ENCODE measurements around the gene VPS37D. TPM values are rescaled to one million over a fixed set of nuclear protein-coding genes. Genes with fewer than 3 reads are reported as not detected.
"Not testable (repeated sequence)": the region's sequence is repeated elsewhere in the genome, so short reads cannot be mapped to it uniquely, and the experiment has no call there.

The VPS37D gene
- polyA plus RNA-seq, 1 donor, result 2.8 TPM

DNA sequence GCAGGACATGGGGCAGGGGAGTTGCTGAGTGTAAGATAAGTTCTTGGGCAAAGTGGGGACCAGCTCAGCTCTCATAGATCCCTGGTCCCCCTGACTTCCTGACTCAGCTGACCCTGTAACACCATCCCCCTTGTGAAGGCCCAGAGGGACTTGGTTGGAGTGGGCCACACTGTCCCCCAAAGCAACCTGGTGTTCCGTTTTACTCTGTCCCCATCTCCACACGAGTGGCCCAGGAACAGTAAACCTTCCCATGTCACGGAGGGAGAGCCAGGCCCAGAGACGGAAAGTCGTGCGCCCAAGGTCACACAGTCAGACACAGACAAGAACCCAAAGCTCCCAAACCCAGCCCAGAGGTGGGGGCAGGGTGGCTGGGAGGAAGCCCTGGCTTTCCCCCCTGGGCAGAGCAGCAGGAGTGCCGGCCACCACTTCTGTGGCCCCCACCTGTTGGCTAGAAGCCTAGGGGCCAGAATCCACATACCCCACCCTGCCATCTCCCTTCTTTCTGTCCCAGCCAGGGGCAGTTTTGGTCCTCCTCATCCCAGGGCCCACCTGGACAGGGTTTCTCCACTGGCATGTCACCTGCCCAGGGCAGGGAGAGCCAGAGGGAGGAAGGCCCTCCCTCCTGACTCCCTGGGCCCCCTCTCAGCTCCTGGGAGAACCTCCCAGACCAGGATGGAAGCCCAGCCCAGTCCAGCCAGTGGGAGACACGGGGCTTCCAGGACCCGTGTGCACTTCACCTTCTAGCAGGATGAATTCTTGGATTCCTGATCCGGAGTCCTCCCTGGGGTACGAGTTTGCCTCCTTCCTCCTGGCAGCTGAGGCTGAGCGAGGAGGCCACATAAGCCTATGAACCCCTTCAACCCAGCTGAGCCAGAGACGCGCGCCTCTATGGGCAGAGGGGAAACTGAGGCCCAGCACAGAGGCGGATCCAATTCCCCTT, 20.6 kb upstream of the VPS37D start:
- DNase-seq (ENCODE audit: low read depth), result no peak

DNA sequence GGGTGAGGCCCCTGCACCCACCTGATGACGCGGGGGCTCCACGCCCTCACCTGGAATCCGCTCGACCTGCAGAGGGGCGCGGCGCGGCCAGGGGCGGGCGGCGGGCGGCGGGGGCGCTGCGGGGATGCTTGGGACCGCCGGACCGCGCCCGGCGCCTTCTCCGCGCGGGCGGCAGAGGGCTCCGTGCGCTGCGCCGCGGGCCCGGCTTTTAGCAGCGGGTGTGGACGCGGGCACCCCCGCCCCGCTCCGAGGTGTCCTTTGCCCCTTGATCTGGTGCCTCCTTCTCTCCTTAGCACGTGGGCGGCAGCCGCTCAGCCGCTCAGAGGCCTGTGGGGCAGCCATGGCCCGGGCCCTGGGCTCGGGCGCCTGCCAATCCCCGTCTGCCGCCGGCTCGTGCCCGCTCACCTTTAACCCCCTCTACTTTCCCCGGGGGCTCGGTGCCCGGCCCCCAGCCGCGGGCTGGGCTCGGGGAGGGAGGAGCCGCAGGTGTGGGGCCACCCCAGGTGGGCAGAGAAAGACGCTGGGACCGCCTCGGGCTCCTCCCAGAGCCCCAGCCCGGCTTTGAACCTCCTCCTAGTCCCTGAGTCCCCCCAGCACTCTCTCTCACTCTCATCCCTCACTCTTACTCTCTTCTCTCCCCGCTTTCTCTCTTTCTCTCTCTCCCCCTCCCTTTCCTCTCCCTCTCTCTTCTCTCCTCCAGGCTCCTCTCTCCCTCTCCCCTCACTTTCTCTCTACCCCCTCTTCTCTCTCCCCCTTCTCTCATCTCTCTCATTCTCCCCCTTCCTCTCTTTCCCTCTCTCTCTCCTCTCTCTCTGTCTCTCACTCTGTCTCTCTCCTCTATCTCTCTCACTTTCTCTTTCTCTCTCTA, 19.7 kb upstream of the VPS37D start:
- DNase-seq (ENCODE audit: low read depth), result no peak

DNA sequence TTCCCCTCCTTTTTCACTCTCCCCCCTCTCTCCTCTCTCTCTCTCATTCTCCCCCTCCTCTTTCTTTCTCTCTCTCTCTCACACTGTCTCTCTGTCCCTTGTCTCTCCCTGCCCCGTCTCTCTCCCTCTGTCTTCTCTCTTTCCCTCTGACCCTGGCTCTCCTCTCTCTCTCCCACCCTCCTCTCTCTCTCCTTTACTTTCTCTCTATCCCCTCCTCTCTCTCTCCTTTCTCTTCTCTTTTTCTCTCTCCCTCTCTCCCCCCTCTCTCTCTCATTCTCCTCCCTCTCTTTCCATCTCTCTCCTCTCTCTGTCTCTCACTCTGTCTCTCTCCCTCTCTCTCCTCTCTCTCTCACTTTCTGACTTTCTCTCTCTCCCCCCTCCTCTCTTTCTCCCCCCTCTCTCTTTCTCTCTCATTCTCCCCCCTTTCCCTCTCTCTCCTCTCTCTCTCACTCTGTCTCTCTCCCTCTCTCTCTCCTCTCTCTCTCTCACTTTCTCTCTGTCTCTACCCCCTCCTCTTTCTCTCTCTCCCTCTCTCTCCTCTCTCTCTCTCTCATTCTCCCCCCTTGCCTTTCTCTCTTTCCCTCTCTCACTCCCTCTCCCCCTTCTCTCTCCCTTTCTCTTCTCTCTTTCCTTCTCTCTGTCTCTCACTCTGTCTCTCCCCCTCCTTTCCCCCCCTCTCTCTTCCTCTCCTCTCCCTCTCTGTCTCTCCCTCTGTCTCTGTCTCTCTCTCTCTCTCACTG, 18.9 kb upstream of the VPS37D start:
- no peak for DNase-seq (ENCODE audit: low read depth)

DNA sequence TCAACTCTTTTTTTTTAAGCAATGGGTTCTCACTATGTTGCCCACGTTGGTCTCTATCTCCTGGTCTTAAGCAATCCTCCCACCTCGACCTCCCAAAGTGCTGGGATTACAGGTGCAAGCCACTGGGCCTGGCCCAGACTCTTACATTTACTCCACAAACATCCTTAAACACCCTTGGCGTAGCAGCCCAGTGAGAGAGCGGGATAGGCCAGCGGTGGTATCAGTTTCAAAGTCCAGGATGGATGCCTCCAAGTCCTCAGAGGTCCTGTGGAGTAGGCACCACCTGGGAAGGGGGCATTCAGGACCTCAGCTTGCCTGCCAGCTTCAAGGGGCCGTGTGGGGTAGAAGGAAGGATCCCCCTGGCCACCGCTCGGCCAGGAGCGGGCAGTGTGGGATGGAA, 18.1 kb upstream of the VPS37D start:
- DNase-seq (ENCODE audit: low read depth), result no peak

DNA sequence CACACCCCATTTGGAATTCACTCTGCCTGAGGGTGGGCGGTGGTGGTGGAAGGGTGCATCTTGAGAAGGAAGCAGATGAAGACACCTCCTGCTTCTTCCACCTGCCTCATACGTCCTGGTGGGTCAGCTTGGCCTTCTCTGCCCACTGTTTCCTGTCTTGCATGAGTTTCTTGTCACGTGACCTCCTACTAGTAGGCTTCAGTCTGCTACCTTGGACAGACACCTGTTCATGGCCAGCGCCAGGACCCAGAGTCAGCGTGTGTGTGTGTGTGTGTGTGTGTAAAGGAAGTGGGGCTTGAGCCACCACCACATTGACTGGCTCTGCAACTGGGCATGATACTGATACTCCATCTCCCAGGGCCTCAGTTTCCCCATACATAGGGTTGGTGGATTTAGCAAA, 17.1 kb upstream of the VPS37D start:
- DNase-seq (ENCODE audit: low read depth), result no peak

DNA sequence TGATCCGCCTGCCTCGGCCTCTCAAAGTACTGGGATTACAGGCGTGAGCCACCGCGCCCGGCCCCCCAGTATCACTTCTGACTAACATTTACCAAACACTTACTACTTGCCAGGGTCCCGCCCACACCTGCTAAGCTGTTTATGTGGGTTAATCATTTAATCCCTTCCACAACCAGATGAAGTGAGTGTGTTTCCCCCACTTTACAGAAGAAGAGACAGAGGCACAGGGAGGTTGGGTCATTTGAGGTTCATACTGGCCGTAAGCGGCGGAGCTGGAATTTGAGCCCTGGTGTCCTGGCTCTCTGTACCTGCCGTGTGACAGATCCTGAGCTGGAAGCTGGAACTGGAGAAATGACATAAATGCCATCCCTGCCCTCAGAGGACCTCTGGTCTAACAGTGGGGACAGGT, 15.1 kb upstream of the VPS37D start:
- no peak for DNase-seq (ENCODE audit: low read depth)

DNA sequence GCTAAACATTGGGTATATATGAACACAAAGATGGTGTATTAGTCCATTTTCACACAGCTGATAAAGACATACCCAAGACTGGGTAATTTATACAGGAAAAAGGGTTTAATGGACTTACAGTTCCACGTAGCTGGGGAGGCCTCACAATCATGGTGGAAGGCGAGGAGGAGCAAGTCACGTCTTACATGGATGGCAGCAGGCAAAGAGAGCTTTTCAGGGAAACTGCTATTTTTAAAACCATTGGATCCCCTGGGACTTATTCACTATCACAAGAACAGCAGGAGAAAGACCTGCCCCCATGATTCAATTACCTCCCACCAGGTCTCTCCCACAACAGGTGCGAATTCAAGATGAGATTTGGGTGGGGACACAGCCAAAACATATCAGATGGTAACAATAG, 12.3 kb upstream of the VPS37D start:
- DNase-seq (ENCODE audit: low read depth), result not testable (repeated sequence)

DNA sequence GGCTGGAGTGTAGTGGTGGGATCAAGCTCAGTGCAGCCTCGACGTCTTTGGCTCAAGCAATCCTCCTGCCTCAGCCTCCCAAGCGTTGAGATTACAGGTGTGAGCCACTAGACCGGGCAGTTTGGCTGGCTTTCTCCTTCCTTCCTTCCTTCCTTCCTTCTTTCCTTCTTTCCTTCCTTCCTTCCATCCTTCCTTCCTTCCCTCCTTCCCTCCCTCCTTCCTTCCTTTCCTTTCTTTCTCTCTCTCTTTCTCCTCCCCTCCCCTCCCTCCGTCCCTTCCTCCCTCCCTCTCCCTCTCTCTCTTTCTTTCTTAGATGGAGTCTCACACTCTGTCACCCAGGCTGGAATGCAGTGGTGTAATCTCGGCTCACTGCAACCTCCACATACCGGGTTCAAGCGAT, 7.6 kb upstream of the VPS37D start:
- no peak for DNase-seq (ENCODE audit: low read depth)

DNA sequence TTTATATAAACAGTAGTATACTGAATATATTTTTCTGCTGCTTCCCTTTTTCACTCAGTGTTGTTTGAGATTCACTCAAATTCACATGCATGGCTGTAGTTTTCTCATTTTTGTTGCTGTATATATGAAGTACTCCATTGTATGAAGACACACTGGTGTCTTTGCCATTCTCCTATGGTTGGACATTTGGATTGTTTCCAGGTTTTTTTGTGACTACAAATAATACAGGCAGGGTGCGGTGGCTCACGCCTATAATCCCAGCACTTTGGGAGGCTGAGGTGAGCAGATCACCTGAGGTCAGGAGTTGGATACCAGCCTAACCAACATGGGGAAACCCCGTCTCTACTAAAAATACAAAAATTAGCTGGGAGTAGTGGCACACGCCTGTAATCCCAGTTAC, 7.0 kb upstream of the VPS37D start:
- not testable (repeated sequence) for DNase-seq (ENCODE audit: low read depth)

DNA sequence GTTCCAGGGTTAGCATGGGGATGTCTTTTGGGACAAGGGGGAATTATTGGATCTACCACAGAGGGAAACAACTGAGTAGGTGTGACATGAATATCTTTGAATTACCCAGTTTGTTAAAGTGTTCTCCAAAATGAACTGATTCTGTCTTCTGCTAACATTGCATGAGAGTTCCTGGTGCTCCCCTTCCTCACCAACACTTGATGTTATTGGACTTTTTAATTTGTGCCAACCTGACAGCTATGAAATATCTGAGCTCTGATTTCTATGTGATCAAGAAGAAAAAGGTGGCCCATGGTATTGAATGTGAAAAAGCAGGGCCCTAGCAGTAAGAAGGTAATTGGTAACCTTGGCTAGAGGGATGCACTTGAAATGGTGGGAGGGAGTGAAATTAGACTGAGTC, 4.6 kb upstream of the VPS37D start:
- DNase-seq (ENCODE audit: low read depth), result no peak

DNA sequence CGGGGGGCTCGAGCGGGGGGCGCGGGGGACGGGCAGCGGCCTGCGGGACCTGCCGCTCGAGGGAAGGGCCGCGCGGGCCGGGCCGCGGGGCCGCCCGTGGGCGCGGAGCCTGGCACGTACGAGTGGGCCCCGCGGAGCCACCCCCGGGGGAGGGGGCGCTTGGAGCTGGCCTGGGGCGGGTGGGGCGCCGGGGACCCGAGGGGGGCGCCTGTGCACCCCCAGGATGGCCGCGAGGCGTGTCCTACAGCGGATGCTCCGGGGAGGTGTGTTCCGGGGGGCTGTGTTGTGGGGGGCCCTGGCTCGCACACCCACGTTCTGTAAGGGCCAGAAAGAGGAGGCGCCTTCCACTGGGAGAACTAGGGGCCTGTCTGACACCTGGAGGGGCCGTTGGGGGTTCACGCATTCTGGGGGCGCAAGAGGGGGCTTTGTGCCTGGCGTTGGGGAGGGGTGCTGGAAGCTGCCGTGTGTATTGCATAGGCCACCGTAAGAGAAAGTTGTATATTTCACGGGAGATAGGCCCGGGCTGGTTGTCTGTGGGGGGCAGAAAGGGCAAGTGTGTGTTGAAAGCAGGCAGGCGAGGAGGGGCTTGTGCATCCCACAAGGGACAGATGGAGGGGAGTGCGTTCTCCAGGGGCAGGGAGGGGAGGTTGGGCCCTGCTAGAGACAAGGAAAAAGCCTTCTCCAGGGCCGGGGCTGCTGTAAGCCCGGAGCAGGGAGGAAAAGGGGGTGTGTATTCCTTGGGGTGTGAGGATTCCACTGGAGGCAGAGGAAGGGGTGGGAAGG, 663 bp downstream of the VPS37D start:
- DNase-seq (ENCODE audit: low read depth), result no peak

DNA sequence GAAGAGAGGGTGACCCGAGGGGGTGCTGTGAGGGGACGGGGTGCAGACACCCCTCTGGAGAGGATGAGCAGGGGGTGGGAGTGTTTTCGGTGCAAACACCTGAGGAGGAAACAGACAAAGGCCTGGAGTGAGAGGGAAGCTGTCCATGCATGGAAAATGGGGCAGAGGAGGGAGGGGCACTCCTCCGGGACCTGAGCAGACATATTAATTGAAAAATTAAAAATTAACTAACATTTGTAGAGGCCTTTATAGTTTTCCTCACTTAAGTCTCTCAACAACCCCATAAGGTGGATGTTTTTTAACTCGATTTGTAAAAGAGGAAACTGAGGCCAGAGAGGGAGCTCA, 1.2 kb downstream of the VPS37D start:
- DNase-seq (ENCODE audit: low read depth), result no peak

DNA sequence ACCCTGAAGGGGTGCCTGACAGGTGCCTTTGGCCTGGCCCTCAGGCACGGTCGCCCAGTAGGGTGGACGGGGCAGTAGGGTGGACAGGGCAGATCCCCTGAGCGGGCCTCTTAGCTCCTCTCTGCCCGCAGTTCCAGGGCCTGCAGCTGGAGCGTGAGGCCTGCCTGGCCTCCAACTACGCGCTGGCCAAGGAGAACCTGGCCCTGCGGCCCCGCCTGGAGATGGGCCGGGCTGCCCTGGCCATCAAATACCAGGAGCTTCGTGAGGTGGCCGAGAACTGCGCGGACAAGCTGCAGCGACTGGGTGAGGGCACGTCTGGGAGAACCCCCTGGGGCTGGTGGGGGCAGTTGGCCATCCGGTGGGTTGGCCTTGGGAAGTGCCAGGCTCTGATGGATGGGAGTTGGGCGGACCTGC, 1.7 kb downstream of the VPS37D start:
- no peak for DNase-seq (ENCODE audit: low read depth)

DNA sequence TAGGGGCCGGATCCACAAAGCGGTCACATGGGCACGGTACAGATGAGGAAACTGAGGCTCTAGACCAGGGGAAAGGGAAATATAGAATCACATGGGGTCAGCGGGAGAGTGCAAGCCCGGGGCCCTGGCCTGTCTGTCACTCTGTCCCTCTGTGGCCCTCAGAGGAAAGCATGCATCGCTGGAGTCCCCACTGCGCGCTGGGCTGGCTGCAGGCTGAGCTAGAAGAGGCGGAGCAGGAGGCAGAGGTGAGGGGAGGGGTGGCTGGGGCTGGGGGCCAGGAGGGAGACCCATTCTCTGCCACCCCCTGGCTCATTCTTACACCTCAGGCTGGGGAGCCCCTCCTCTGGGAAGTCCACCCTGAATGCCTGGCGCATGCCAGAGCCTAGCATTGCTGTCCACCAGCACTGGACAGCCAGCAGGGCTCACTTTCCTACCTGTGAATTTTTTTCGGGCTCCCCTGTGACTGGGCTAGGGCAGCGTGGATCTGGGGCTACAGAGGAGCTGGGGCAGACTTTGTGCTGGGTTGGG, 2.3 kb downstream of the VPS37D start:
- no peak for DNase-seq (ENCODE audit: low read depth)

DNA sequence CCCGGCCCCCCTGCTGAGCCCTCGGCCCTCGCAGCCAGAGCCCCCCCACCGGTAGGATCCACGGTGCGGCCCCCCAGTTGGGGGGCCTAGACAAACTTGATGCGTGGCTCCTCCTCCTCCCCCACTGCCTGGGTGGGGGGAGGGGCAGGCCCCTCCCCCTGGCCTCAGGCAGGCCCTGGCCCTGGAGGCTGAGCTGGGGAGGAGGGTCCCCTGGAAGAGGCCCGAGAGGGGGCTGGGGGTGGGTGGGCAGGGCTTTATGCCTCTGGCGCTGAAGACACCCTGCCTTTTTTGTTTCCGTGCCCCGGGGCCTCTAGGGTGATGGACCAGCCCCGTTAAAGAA, 3.7 kb downstream of the VPS37D start:
- DNase-seq (ENCODE audit: low read depth), result no peak

DNA sequence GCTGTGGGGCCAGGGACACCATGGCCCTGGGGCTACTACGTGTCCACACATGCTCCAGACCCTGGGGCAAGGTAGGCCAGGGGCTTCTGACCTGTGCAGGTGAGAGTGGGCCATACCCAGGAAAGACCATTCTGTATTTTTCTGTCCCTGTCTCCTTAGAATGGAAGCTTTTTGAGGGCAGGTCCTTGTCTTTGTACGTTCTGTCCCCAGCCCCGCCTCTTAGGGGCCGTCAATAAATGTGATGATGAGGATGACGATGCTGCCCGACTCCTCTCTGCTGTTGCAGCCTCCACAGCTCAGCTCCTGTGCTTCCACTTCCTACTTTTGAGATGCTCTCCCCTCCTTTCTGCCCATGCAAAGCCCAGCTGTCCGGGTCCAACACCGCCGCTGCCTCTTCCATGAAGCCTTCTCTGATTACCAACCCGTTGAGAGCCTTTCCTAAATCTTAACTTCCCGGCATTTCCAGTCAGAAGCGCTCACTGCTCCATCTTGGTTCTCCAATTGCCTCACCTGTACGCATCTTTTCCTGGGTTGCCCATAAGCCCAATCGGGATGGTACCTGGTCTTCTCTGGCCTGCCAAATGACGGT, 4.3 kb downstream of the VPS37D start:
- no peak for DNase-seq (ENCODE audit: low read depth)

DNA sequence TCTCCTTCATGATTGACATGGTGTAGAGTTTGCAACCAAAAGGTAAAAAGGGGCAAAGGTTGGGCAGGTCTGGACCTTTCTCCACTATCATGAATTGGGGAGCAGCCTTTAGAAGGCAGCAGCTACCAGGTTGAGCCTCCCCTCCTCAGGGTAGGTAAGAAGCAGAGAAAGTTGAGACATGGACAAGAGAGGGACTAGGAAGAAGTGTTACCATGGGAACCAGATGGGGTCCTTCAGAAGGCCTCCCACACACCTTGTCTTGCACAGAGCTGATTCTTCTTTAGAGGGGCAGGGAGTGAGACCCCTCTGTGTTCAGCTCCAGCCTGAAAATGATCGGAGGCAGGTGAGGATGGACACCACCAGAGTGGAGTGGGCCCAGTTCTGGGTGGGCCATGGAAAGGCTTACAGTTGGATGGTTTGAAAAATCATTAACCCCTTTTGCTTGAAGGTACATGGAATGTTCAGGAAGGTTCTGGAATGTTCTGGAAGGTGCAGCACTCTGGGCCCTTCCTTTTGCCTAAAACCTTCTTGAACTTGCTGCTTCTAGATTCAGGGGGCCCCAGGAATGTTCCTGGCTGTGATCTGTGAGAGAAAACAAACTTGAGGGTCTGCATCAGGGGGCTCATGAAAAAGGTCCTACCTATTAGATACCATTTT, 7.0 kb downstream of the VPS37D start:
- no peak for DNase-seq (ENCODE audit: low read depth)

DNA sequence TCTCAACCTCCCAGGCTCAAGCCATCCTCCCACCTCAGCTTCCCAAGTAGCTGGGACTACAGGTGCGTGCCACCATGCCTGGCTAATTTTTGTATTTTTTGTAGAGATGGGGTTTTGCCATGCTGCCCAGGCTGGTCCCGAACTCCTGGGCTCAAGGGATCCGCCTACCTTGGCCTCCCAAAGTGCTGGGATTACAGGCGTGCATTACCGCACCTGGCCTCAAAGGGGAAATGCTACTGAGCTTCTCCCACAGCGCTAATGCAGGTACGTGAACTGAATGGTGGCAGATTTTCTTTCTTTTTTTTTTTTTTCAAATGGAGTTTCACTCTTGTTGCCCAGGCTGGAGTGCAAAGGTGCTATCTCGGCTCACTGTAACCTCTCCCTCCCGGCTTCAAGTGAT, 8.4 kb downstream of the VPS37D start:
- DNase-seq (ENCODE audit: low read depth), result not testable (repeated sequence)

DNA sequence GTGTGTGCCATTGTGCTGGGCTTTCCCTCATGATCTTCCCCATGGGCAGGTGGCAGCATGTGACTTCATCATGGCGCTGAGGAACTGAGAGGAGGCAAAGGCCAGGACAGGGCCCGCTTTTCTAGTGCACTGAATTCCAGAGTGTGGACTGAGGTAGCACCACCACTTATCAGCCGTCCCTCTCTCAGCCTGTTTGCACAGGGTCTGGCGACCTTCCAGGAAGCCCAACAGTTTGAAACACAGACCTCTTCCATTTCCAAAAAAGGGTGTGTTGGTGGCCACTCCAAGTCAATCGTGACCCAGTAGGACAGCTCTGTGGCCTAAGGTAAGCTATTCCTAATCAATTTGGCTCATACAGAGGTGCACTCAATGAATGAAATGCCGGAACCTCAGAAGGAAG, 11.2 kb downstream of the VPS37D start:
- DNase-seq (ENCODE audit: low read depth), result no peak

DNA sequence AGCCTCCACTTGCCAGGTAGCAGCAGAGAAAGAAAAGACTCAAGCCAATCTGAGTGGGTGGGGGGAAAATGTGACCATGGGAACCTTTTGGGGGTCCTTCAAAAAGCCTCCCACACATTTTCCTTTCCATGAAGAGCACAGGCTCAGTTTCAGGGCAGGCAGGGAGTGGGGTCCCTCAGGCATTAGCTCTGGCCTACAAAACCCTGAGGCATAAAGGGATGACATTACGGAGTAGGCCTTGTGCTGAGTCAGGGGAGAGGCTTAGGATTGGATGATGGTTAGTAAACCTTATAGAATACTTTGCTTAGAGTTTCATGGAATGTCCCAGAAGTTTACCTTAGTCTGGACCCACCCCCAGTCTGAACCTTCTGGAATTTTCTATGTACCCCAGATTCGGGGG, 12.1 kb downstream of the VPS37D start:
- no peak for DNase-seq (ENCODE audit: low read depth)

Measured in forelimb muscle (tissue), 1 donor.